ENCODE measurements around the gene ABL1.

The ABL1 gene

GRCh38 chr9:130897848-130898551 is 62.9 kb downstream of the ABL1 start:
- TF ChIP-seq ZC3H10 (CRISPR knock-in tag; IDR thresholded peaks at IDR 0.05), result no peak
- no peak for TF ChIP-seq TSHZ2 (CRISPR knock-in tag; IDR thresholded peaks at IDR 0.05)
- TF ChIP-seq PATZ1 (CRISPR knock-in tag; IDR thresholded peaks at IDR 0.05; ENCODE audit: borderline replicate concordance), result no peak
- TF ChIP-seq GLIS3 (CRISPR knock-in tag; IDR thresholded peaks at IDR 0.05), result no peak
- TF ChIP-seq PPARA (CRISPR knock-in tag; IDR thresholded peaks at IDR 0.05; ENCODE audit: borderline replicate concordance), result no peak
- ATAC-seq, result peak; percentile 6

- ATAC-seq, result no peak
Observed at GRCh38 chr9:130898552-130898852, 63.4 kb downstream of the ABL1 start.

GRCh38 chr9:130899051-130899748 is 64.1 kb downstream of the ABL1 start:
- ATAC-seq, result no peak
- TF ChIP-seq ZNF565 (CRISPR knock-in tag; conservative IDR thresholded peaks at IDR 0.05; ENCODE audit: low read depth), result no peak
- TF ChIP-seq ZFP3 (CRISPR knock-in tag; IDR thresholded peaks at IDR 0.05), result no peak
- no peak for TF ChIP-seq PATZ1 (CRISPR knock-in tag; IDR thresholded peaks at IDR 0.05; ENCODE audit: borderline replicate concordance)
- TF ChIP-seq GLIS3 (CRISPR knock-in tag; IDR thresholded peaks at IDR 0.05), result no peak
- no peak for TF ChIP-seq ZC3H10 (CRISPR knock-in tag; IDR thresholded peaks at IDR 0.05)
- no peak for TF ChIP-seq CSRNP3 (CRISPR knock-in tag; IDR thresholded peaks at IDR 0.05)
- TF ChIP-seq ZFP30 (CRISPR knock-in tag; IDR thresholded peaks at IDR 0.05), result no peak
- TF ChIP-seq CSDC2 (CRISPR knock-in tag; IDR thresholded peaks at IDR 0.05), result no peak
- TF ChIP-seq ESRRG (CRISPR knock-in tag; IDR thresholded peaks at IDR 0.05), result no peak
- no peak for TF ChIP-seq ARNTL (CRISPR knock-in tag; IDR thresholded peaks at IDR 0.05; ENCODE audit: borderline replicate concordance, low read depth)
- TF ChIP-seq TCF4 (CRISPR knock-in tag; IDR thresholded peaks at IDR 0.05; ENCODE audit: borderline replicate concordance), result no peak
- no peak for TF ChIP-seq PPARA (CRISPR knock-in tag; IDR thresholded peaks at IDR 0.05; ENCODE audit: borderline replicate concordance)

More at GRCh38 chr9:130898552-130898852, 63.4 kb downstream of the ABL1 start:
- TF ChIP-seq ISL1 (CRISPR knock-in tag; IDR thresholded peaks at IDR 0.05), result no peak
- TF ChIP-seq ZNF70 (CRISPR knock-in tag; IDR thresholded peaks at IDR 0.05), result no peak
- TF ChIP-seq ZNF8 (CRISPR knock-in tag; IDR thresholded peaks at IDR 0.05), result no peak
- TF ChIP-seq CSRNP3 (CRISPR knock-in tag; IDR thresholded peaks at IDR 0.05), result no peak
- no peak for TF ChIP-seq ARNTL (CRISPR knock-in tag; IDR thresholded peaks at IDR 0.05; ENCODE audit: borderline replicate concordance, low read depth)
- TF ChIP-seq ZFP3 (CRISPR knock-in tag; IDR thresholded peaks at IDR 0.05), result no peak
- no peak for TF ChIP-seq ZC3H10 (CRISPR knock-in tag; IDR thresholded peaks at IDR 0.05)
- no peak for TF ChIP-seq SNAI2 (CRISPR knock-in tag; IDR thresholded peaks at IDR 0.05)
- TF ChIP-seq TCF4 (CRISPR knock-in tag; IDR thresholded peaks at IDR 0.05; ENCODE audit: borderline replicate concordance), result no peak
- TF ChIP-seq POU6F1 (CRISPR knock-in tag; IDR thresholded peaks at IDR 0.05; ENCODE audit: borderline replicate concordance, low read depth), result no peak
- TF ChIP-seq CREB5 (CRISPR knock-in tag; IDR thresholded peaks at IDR 0.05; ENCODE audit: low read depth), result no peak
- TF ChIP-seq PPARA (CRISPR knock-in tag; IDR thresholded peaks at IDR 0.05; ENCODE audit: borderline replicate concordance), result no peak
